Right lobe of liver (tissue), 4 donors: ENCODE results near the gene TPO.

Source experiments
- CTCF ChIP-seq, 4 donors: fragments of 200-600 bp in 3 of 4; fragments of 450-650 bp in 1 of 4; IDR thresholded peaks; one replicate each; pipeline versions ENCODE4 v1.5.1 to v1.8.0; 2016 to 2022; ENCODE audit warnings: antibody characterized with exemption in 4 of 4, mild to moderate bottlenecking in 2 of 4
- POLR2A ChIP-seq: fragments of 450-650 bp; IDR thresholded peaks from one replicate; pipeline ENCODE4 v1.6.1; 2017; ENCODE audit warnings: antibody characterized with exemption, mild to moderate bottlenecking
- donor health status: DM: no; HTN: no; CAD: no.
- donor health status: DM: no; HTN: no; CAD: no.
- donor health status: DM: no; HTN: yes; CAD: no.

DNA sequence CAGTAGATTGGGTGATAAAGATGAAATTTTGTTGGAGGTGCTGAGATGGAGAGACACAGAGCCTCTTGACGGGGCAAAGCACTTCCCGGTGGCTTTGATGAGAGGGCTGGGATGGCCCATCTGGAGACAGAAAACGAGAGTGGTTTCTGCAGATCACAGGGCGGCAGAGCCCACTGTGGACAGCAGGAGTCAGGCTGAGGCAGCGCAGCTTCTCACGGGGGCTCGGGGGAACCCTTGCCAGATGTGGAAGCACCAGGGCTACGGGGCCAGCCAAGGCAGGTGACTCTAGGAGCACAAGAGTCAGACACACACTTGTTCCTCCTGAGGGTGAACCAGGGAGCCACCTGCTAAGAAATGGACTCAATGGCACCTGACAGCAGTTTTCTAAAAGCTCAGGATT is 78.5 kb downstream of the TPO start:
- no peak for TF ChIP-seq CTCF (IDR thresholded peaks at IDR 0.05)
- TF ChIP-seq POLR2A: no peak
